ENCODE data around the gene NFYA. TPM values are rescaled to one million over a fixed set of nuclear protein-coding genes. Genes with fewer than 3 reads are reported as not detected.
A peak's percentile ranks its signal among the peaks of the same experiment; 100 is the strongest.

NFYA gene
- total RNA-seq, 4 donors from 2014 or later: 11.2 to 32.7 (median 16.0) TPM

- peak; percentile 63 to 77 for DNase-seq (ENCODE audit: low spot score in 2 of 2)
- Histone ChIP-seq H3K36me3 (peaks cover 0 to 18% (median 0%) of the 10 kb centered on the region in 3 donors), H3K27me3 (no peaks in the 10 kb centered on the region), H3K9me3 (no peaks in the 10 kb centered on the region), H3K4me1 (peaks cover 0 to 50% (median 23%) of the 10 kb centered on the region in 4 donors), H3K4me3 (peak overlapping the region; percentile 79 to 97 (median 82)), H3K27ac (peak overlapping the region; percentile 98 to 100 (median 100))
- 0% methylated on average over 23 to 71 of the region's 74 CpGs for WGBS, 2 donors
- TF ChIP-seq EP300 (IDR thresholded peaks at IDR 0.05): peak in 1 of 2 donors; percentile 78
- TF ChIP-seq, protein P1, sequence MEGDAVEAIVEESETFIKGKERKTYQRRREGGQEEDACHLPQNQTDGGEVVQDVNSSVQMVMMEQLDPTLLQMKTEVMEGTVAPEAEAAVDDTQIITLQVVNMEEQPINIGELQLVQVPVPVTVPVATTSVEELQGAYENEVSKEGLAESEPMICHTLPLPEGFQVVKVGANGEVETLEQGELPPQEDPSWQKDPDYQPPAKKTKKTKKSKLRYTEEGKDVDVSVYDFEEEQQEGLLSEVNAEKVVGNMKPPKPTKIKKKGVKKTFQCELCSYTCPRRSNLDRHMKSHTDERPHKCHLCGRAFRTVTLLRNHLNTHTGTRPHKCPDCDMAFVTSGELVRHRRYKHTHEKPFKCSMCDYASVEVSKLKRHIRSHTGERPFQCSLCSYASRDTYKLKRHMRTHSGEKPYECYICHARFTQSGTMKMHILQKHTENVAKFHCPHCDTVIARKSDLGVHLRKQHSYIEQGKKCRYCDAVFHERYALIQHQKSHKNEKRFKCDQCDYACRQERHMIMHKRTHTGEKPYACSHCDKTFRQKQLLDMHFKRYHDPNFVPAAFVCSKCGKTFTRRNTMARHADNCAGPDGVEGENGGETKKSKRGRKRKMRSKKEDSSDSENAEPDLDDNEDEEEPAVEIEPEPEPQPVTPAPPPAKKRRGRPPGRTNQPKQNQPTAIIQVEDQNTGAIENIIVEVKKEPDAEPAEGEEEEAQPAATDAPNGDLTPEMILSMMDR (IDR thresholded peaks at IDR 0.05): peak in 4 of 5 experiments; percentile 23 to 68 (median 48)
- TF ChIP-seq POLR2A (IDR thresholded peaks at IDR 0.05): peak; percentile 90 to 93
These were observed 611 bp downstream of the NFYA start for GRCh38 chr6:41073203-41073967.

- WGBS, 2 donors: 5 to 7% methylated on average over 11 of the region's 11 CpGs
- Histone ChIP-seq H3K4me1 (peaks cover 0 to 55% (median 23%) of the 10 kb centered on the region in 4 donors), H3K4me3 (peak overlapping the region; percentile 79 to 97 (median 82)), H3K36me3 (peaks cover 0 to 15% (median 0%) of the 10 kb centered on the region in 3 donors), H3K27ac (peak overlapping the region; percentile 98 to 100 (median 100)), H3K9me3 (no peaks in the 10 kb centered on the region), H3K27me3 (no peaks in the 10 kb centered on the region)
- peak in 1 of 2 donors; percentile 8 for TF ChIP-seq EP300 (IDR thresholded peaks at IDR 0.05)
- TF ChIP-seq, protein P1 (IDR thresholded peaks at IDR 0.05): no peak
- no peak for DNase-seq (ENCODE audit: low spot score in 2 of 2)
These were observed 1.4 kb downstream of the NFYA start for GRCh38 chr6:41073968-41074691.

DNA sequence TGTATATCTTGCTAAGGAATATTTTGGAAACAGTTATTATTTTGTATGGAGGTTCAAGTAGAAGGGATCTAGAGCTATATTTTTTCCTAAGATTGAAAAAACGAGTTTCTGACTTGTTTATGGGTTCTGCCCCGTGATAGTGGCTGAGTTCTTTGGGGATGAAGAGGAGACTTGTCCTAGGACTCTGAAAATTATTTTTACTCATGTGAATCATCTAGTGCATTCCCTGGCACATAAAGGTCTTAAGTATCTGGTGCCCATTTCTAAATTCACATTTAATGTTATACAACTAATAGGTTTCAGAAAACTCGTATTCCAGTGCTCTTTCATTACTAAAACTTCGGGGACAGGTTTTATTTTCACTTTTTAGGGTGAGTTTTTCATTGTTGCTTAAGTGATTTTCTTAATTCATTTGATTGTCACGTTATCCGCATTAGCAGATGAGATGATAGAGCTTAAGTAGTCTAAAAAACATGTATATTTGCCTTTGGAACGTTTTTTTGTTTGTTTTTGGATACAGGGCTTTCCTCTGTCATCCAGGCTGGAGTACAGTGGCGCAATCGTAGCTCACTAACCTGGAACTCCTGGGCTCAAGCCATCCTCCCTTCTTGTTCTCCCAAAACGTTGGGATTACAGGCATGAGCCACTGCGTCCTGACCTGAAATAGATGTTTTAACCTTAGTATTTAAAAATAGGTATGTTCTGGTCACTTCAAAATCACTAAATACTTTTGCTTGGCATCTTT, 2.1 kb downstream of the NFYA start:
- H3K4me1 ChIP-seq: peaks cover 0 to 55% (median 23%) of the 10 kb centered on the region in 4 donors
- H3K9me3 ChIP-seq: no peaks in the 10 kb centered on the region
- H3K4me3 ChIP-seq: peak overlapping the region in 2 of 4 donors; percentile 81 to 97
- peaks cover 0 to 15% (median 0%) of the 10 kb centered on the region in 3 donors for H3K36me3 ChIP-seq
- DNase-seq (ENCODE audit: low spot score in 2 of 2): no peak
- peak overlapping the region in 3 of 4 donors; percentile 99 to 100 (median 100) for H3K27ac ChIP-seq
- TF ChIP-seq, protein P1 (IDR thresholded peaks at IDR 0.05): no peak
- TF ChIP-seq POLR2A (IDR thresholded peaks at IDR 0.05) (no peak), EP300 (IDR thresholded peaks at IDR 0.05) (no peak)
- WGBS, 2 donors: 52 to 53% methylated on average over 11 of the region's 11 CpGs
- no peaks in the 10 kb centered on the region for H3K27me3 ChIP-seq

DNA sequence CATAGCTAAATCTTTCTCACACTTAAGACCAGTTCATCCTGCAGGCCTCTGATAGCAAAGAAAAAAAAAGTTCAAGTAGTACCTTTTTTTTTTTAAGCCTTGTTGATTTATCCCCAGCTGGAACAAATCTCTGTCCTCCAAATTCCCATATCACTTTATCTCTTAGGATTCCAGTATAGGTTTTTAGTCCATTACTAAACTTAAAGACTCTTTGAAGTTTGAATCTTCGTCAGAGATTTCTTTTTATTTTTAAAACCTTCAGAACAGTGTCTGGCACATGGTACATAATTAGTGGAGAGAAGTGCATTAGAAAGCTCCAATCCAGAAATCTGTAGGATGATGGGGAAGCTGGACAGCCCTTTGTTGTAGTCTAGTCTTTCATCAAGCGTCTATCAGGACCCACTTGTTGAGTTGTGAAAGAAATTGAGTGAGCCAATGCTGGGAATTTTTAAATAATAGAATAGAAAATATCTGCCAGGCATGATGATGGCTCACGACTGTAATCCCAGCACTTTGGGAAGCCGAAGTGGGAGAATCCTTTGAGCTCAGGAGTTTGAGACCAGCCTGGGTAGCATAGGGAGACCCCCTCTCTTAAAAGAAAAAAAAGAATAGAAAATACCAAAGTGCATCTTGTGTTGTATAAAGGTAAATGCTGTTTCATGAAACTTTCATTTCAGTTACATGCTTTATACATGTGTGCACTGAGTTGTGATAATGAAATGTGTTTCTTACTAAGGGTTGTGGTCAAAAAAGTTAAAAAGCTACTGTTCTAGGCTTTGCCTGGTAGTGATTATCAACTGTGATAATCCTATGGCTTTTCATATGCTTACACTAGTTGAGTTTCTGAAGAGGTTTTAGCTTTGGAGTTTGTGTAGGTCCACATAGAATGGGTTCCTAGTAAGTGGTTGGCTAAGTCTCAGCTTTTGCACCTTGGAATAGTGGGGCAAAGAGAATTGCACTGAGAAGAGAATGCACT, 3.2 kb downstream of the NFYA start:
- no peak for DNase-seq (ENCODE audit: low spot score in 2 of 2)
- Histone ChIP-seq H3K4me3 (no peak overlapping the region), H3K4me1 (peaks cover 0 to 47% (median 20%) of the 10 kb centered on the region in 4 donors), H3K27ac (peak overlapping the region in 2 of 4 donors; percentile 100), H3K27me3 (no peaks in the 10 kb centered on the region), H3K36me3 (peaks cover 0 to 21% (median 7%) of the 10 kb centered on the region in 3 donors), H3K9me3 (no peaks in the 10 kb centered on the region)
- TF ChIP-seq POLR2A (IDR thresholded peaks at IDR 0.05): no peak
- TF ChIP-seq EP300 (IDR thresholded peaks at IDR 0.05): no peak
- TF ChIP-seq, protein P1 (IDR thresholded peaks at IDR 0.05): no peak
- WGBS, 2 donors: 67 to 72% methylated on average over 4 of the region's 4 CpGs

Data from tibial nerve (tissue), 4 donors.